ENCODE data around the gene NACA2.

NACA2 gene

DNA sequence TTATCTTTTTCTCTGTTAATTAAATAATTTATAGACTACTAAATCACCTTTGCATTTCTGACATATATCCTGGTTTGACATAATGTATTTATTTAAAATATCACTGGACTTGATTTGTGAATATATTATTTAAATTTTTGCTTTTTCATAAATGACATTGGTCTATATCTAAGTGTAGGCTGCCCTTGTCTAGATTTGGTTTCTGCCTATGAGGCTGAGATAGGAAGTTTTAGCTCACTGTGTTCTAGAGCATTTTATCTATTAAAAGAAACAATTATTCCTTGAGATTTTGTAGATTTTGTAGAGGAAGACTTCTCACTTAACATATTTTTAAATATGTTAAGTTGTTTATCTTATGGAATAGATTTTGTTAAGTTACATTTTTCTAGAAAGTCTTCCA lies 43.9 kb downstream of the NACA2 start:
- DNase-seq (ENCODE audit: low read depth in 2 of 2), result no peak

DNA sequence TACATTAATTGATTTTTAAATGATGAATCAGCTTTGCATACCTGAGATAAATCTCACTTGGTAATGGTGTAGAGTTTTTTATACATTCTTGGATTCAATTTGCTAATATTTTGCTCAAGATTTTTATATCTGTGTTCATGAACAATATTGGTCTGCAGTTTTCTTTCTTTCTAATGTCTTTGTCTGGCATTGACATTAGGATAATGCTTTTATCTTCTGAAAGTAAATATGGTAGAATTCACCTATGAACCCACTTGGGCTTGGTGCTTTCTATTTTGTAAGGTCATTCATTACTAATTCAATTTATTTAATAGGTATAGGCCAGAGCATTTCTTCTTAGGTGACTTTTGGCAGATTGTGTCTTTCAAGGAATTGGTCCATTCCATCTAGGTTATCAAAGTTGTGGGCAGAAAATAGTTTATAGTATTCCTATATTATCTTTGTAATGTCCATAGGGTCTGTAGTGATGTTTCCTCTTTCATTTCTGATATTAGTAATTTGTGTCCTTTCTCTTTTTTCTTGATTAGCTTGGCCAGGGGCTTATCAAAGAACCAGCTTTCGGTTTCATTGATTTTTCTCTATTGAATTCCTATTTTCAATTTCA lies 45.6 kb downstream of the NACA2 start:
- no peak for DNase-seq (ENCODE audit: low read depth in 2 of 2)

DNA sequence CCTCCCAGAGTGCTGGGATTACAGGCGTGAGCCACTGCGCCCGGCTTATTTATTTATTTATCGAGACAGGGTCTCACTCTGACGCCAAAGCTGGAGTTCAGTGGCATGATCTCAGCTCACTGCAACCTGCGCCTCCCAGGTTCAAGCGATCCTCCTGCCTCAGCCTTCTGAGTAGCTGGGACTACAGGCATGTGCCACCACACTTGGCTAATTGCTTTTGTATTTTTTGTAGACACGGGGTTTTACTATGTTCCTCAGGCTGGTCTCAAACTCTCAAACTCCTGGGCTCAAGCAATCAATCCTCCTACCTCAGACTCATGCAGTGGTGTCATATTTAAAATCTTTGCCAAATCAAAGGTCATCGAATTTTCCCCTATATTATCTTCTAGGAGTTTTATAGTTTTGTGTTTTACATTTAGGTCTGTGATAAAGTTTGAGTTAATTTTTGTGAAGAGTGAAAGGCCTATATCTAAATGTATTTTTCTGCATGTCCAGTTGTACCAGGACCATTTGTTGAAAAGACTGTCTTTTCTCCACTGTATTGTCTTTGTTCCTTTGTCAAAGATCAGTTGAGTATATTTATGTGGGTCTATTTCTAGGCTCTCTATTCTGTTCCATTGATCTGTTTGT lies 47.1 kb downstream of the NACA2 start:
- no peak for DNase-seq (ENCODE audit: low read depth in 2 of 2)

DNA sequence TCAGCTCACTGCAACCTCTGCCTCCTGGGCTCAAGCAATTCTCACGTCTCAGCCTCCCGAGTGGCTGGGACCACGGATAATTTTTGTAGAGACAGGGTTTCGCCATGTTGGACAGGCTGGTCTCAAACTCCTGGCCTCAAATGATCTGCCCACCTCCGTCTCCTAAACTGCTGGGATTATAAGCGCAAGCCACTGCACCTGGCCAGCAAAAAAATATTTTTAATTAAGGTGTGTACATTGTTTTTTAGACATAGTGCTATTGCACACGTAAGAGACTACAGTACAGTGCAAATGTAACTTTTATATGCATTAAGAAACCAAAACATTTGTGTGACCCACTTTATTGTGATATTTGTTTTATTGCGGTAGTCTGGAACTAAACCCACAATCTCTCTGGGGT lies 49.0 kb downstream of the NACA2 start:
- DNase-seq (ENCODE audit: low read depth in 2 of 2), result no peak

DNA sequence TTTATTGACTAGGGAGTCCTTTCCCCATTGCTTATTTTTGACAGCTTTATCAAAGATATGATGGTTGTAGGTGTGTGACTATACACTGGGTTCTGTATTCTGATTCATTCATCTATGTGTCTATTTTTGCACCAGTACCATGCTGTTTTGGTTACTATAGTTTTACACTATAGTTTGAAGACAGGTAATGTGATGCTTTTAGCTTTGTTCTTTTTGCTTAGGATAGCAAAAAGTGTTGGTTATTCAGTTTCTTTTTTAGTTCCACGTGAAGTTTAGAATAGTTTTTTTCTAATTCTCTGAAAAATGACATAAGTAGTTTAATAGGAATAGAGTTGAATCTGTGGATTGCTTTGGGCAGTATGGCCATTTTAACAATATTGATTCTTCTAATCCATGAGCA lies 50.1 kb downstream of the NACA2 start:
- DNase-seq (ENCODE audit: low read depth in 2 of 2), result no peak
